GM12801 (cell line): ENCODE measurements around the gene CXCL12.

Experiments
- TF ChIP-seq, protein P1 (sequence below): IDR thresholded peaks from one replicate; pipeline ENCODE4 v1.5.1; 2011; ENCODE audit warnings: control low read depth; ENCODE audit not compliant: insufficient read length; ENCODE audit errors: extremely low read depth

The CXCL12 gene

DNA sequence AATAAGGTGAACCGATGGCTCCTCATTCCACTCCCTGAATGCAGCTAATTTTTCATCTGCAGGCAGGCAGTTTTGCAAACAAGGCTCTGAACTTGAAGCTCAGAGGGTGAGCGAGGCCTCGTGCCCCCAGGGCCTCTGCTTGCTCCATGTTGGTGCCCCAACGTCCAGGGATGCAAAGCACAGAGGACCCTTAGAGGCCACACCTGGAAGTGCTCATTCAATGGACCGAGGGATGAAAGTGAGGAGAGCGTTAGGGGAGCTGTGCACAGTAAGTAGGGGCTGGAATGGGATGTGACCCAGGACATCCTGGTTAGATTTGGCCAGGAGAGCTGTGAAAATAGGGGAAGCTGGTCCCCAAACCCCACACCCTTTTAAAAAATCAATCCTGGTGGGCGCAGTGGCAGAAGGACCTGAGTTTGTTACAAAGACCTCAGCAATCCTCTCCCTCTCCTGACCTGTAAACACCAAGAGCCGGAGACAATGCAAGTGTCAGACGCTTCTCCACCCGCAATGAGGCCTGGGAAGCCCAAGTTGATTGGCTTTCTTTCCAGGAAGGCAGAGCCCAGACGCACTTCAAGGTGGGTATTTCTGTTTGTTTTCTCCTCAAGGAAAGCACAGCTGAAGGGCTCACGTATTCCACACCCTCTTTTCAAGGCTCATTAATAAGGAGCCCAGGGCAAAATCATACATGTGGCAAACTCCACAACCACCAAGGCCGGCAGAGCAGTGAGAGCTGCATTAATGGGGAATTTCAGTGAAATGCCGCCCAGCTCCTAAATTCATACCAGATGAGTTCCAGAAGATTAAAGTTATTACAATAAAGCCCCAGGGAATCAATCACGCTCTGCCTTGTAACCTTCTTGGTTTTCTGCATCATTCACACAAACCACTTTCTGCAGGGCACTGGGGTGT, 14.1 kb upstream of the CXCL12 start:
- TF ChIP-seq, protein P1, sequence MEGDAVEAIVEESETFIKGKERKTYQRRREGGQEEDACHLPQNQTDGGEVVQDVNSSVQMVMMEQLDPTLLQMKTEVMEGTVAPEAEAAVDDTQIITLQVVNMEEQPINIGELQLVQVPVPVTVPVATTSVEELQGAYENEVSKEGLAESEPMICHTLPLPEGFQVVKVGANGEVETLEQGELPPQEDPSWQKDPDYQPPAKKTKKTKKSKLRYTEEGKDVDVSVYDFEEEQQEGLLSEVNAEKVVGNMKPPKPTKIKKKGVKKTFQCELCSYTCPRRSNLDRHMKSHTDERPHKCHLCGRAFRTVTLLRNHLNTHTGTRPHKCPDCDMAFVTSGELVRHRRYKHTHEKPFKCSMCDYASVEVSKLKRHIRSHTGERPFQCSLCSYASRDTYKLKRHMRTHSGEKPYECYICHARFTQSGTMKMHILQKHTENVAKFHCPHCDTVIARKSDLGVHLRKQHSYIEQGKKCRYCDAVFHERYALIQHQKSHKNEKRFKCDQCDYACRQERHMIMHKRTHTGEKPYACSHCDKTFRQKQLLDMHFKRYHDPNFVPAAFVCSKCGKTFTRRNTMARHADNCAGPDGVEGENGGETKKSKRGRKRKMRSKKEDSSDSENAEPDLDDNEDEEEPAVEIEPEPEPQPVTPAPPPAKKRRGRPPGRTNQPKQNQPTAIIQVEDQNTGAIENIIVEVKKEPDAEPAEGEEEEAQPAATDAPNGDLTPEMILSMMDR, result no peak

DNA sequence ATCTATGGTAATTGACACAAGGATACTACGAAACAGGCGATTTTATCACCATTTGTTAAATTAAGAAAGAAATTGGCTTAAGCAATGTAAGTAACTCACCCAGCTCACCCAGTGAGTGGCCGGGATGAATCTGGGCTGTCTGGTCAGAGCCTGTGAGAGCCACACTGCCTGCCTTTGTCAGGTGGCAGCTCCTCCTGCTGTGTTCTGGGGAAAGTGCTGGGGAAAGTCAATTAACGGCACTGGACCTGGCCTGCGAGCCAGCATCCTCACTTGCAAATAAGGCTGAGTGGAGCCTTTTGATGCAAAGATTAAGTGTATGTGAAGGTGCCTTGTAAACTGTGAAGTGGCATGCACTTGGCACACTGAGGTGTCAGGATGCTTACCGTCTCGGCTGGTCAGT, 13.4 kb upstream of the CXCL12 start:
- TF ChIP-seq, protein P1, result no peak

DNA sequence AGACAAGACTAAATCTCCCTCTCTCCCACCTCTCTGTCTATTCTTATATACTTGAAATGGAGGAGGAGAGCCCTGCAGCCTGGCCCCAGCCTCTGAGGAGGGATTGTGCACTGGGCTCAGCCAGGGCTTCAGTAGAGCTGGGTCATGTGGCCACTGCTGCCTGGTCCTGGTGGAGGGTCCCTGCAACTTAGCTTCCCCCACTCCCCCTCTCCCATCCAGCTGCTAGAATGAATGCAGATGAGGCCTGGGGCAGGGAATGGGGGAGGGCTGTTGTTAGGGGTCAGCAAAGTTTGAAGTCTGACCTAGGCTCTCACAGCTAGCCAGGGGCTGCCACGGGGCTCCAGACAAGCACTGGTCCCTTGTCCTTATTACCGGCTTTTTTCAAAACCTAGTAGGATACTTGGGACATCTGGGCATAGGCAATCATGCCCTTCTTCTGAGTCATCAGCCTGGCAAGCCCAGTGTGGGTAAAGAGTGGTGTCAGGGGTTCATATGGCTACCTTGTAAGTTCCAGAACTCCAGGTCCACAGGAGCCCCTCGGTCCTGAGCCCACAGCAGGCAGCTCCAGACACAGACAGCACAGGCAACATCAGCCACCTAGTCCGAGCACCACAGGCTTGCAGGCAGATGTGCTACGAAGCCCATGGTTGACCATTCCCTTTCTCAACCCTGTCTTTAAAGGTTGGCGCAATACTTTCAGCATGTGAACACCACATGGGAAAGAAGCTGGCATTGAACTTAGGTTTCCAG, 12.8 kb upstream of the CXCL12 start:
- TF ChIP-seq, protein P1, result no peak

- TF ChIP-seq, protein P1, result no peak
These were observed 11.8 kb upstream of the CXCL12 start for GRCh38 chr10:44396671-44397191.

DNA sequence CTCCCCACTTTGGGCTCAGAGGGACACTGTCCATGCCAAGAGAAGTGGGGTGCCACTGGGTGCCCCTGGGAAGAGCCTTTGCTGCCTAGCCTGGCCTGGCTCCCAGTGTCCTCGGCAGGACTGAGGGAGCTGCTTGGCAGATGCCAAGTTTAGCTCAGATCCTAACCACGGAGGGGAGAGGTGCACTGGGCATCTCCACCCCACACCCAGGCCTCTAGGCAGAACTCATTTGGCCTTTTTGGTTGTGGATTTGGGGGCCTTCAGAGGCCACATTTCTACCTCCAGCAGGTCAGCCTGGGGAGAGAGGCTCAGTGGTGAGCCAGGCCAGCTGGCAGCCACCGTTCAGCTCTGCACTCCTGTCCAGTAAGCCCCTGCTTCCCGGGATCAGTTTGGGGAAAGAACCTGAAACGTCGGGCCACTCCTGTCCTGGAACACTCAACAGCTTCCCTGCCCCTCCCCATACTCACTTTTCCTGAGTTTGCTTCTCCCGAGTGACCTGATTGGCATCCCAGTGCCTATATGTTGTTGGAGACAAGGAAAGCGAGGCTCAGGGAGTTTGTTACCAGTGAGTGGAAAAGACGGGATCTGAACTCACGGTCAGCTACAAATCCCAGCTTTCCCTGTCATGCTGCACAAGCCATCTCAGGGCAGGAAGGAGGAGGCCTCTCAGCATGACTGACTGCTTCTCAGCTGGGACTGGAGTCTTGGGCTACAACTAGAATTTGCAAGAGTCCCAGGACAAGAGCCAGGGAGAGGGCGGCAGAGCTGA, 11.2 kb upstream of the CXCL12 start:
- TF ChIP-seq, protein P1, result no peak

DNA sequence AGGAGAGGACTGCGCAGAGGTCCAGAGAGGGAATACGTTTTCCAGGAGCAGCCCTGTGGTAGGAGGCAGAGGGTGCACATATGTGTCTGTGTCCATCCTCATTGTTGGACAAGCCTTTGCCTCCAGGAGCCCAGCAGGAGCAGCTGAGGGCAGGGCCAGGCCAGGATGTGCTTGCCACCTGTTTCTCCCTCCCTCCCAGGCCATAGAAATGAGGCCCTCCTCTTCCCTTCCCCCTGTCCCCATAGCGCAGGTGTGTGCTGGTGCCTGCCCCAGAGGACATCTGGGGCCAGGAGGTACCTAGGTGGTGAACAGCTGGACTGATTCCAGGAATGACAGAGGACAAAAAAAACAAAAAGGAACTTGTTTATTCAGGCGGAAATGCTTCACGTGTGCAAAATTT, 10.5 kb upstream of the CXCL12 start:
- TF ChIP-seq, protein P1, result no peak
